ENCODE results near the gene PRKX. TPM values are rescaled to one million over a fixed set of nuclear protein-coding genes. Genes with fewer than 3 reads are reported as not detected.
A peak's percentile ranks its signal among the peaks of the same experiment; 100 is the strongest.

Gene PRKX
- total RNA-seq (2021; fragmentation: NEBNext Ultra II Directional; extraction: Animal tissue kit (Norgen Biotek cat#: 25700)) = 55.3 and 60.7 TPM in 2 replicates
- 17.1 and 19.4 TPM in 2 replicates for polyA plus RNA-seq (2011; rRNA removed)
- polyA plus RNA-seq (2011; cell fraction: cytosol; rRNA removed) = 23.7 TPM
- 41.6 TPM for polyA plus RNA-seq (2011; cell fraction: nucleus; rRNA removed)
- polyA plus RNA-seq (2012, experiment 1 of 2) = 25.7 to 36.1 TPM (median 33.8 TPM) in 4 replicates
- polyA plus RNA-seq (2012, experiment 2 of 2) = 5.2 TPM
- polyA plus RNA-seq (2013, experiment 1 of 2) = 40.3 TPM
- 34.1 TPM for polyA plus RNA-seq (2013, experiment 2 of 2)
- polyA minus RNA-seq (2011; rRNA and poly(A)+ RNA removed) = 41.8 and 45.0 TPM in 2 replicates
- 29.4 TPM for polyA minus RNA-seq (2011; cell fraction: cytosol; rRNA and poly(A)+ RNA removed)
- 46.9 TPM for polyA minus RNA-seq (2011; cell fraction: nucleus; rRNA and poly(A)+ RNA removed)
- long read RNA-seq, experiment 1, full-length matches to known transcripts = 1 of 38 reads
- long read RNA-seq, experiment 1, partial matches to known transcripts = 3 of 38 reads
- long read RNA-seq, experiment 1, other reads (novel, unspliced or antisense) = 34 of 38 reads
- long read RNA-seq, experiment 2, partial matches to known transcripts = 1 of 3 reads
- long read RNA-seq, experiment 2, other reads (novel, unspliced or antisense) = 2 of 3 reads

GRCh38 chrX:3713225-3713936, at the start of gene PRKX:
TSS of gene PRKX (minus strand) at chrX:3713649. CDS start at chrX:3713253, 396 bp downstream.
- Histone ChIP-seq H3K9me3 (ENCODE audit: insufficient read depth in 2 of 2, low read depth in 1 of 2, low read length in 1 of 2) (no peaks in the 10 kb centered on the region), H2BK12ac (ENCODE audit: low read depth, low read length) (no peak within 1 kb of the TSS), H4K8ac (ENCODE audit: extremely low read depth, insufficient read depth, low read length) (peak within 1 kb of the TSS; percentile 51), H3K4me2 (ENCODE audit: insufficient read depth in 1 of 2, low read depth in 2 of 2, low read length in 2 of 2) (peak within 1 kb of the TSS; percentile 69 to 94), H3K23ac (ENCODE audit: insufficient read length) (no peak within 1 kb of the TSS), H3K4me3 (ENCODE audit: extremely low read depth in 1 of 4, insufficient read depth in 2 of 4, low read depth in 3 of 4, low read length in 4 of 4) (peak within 1 kb of the TSS; percentile 59 to 81 (median 68)), H3K56ac (replicated peaks; ENCODE audit: insufficient read length, low read depth, low read length) (no peak within 1 kb of the TSS), H2AK5ac (ENCODE audit: low read depth, low read length) (no peak within 1 kb of the TSS), H4K91ac (replicated peaks; ENCODE audit: insufficient read length, low read length) (no peak within 1 kb of the TSS), H2AFZ (ENCODE audit: low read length) (no peak within 1 kb of the TSS), H2BK5ac (ENCODE audit: low read depth, low read length) (no peak within 1 kb of the TSS), H2BK120ac (replicated peaks; ENCODE audit: low read depth, low read length) (no peak within 1 kb of the TSS), H3K79me1 (ENCODE audit: low read depth, low read length) (no peaks in the 10 kb centered on the region; the same call in 1 of the 2 replicates), H3K14ac (ENCODE audit: insufficient read length) (no peak within 1 kb of the TSS), H2BK15ac (ENCODE audit: low read length) (no peak within 1 kb of the TSS), H3K27ac (ENCODE audit: low read depth, low read length) (no peak within 1 kb of the TSS), H3K18ac (ENCODE audit: extremely low read depth, low read length) (no peak within 1 kb of the TSS; the same call in none of the 2 replicates), H3K79me2 (ENCODE audit: control insufficient read depth in 1 of 2, insufficient read depth in 2 of 2, low read length in 2 of 2) (peaks cover 0 to 34% of the 10 kb centered on the region in 2 experiments; a peak in 2 of 4 replicates), H4K5ac (ENCODE audit: insufficient read length, low read depth, low read length) (no peak within 1 kb of the TSS), H3K23me2 (ENCODE audit: low read depth, low read length) (peaks cover 3% of the 10 kb centered on the region; the same call in 1 of the 2 replicates), H3K9ac (replicated peaks in 1 of 4; ENCODE audit: extremely low read depth in 1 of 4, low read depth in 3 of 4, low read length in 3 of 4) (peak within 1 kb of the TSS in 2 of 4 experiments; percentile 34 to 56; a peak in 4 of 7 replicates), H3K36me3 (ENCODE audit: control insufficient read depth in 2 of 4, insufficient read depth in 4 of 4, low read length in 3 of 4) (no peaks in the 10 kb centered on the region; a peak in 1 of 8 replicates), H4K20me1 (replicated peaks in 1 of 2; ENCODE audit: control insufficient read depth in 1 of 2, insufficient read depth in 2 of 2, low read length in 2 of 2) (peaks cover 0 to 3% of the 10 kb centered on the region in 2 experiments), H3K27me3 (replicated peaks in 1 of 4; ENCODE audit: control insufficient read depth in 3 of 4, extremely low read depth in 1 of 4, insufficient read depth in 3 of 4, low read length in 3 of 4) (peaks cover 0 to 6% (median 0%) of the 10 kb centered on the region in 4 experiments; a peak in 3 of 7 replicates), H3K4me1 (replicated peaks in 1 of 4; ENCODE audit: control insufficient read depth in 3 of 4, insufficient read depth in 4 of 4, low read length in 3 of 4) (peaks cover 0 to 3% (median 1%) of the 10 kb centered on the region in 4 experiments; a peak in 2 of 7 replicates), H3K4ac (replicated peaks; ENCODE audit: insufficient read length, low read depth, low read length) (no peak within 1 kb of the TSS), H2BK20ac (ENCODE audit: low read length) (no peak within 1 kb of the TSS)
- CTCF ChIA-PET (ENCODE audit: partially characterized antibody) = interaction anchor here (2.4 kb wide), 1 partner anchor 74 kb away, joined by 7 read pairs; no protein-coding TSS in a partner anchor
- WGBS, 2 experiments (ENCODE audit: extremely low coverage in 1 of 2, insufficient coverage in 1 of 2, insufficient read length in 1 of 2, insufficient replicate concordance in 2 of 2, low coverage in 1 of 2, low lambda C conversion rate in 2 of 2, missing lambda C conversion rate in 1 of 2) = no CpG with 5 or more reads among the region's 97 CpGs
- TF ChIP-seq RNF2 (IDR thresholded peaks at IDR 0.05; ENCODE audit: borderline replicate concordance, low read depth, low read length, missing control alignments, poor library complexity, severe bottlenecking) (no peak), SP1 (IDR thresholded peaks at IDR 0.05; ENCODE audit: low read depth, low read length) (no peak), POLR2A (IDR thresholded peaks at IDR 0.05; ENCODE audit: control extremely low read depth in 1 of 2, low read depth in 2 of 2, low read length in 2 of 2) (peak in 1 of 2 experiments; percentile 28; a peak in 1 of 3 replicates), YY1 (IDR thresholded peaks at IDR 0.05; ENCODE audit: low read depth, low read length) (no peak), PHF8 (conservative IDR thresholded peaks at IDR 0.05; ENCODE audit: low read depth, low read length) (peak; percentile 50; the same call in 1 of the 2 replicates), TAF1 (IDR thresholded peaks at IDR 0.05; ENCODE audit: low read depth, low read length) (0 out of 2 replicates have a peak, but pooled peaks have one; percentile 39), ASH2L (IDR thresholded peaks at IDR 0.05; ENCODE audit: low read length) (no peak), KDM4A (IDR thresholded peaks at IDR 0.05; ENCODE audit: low read depth, low read length, severe bottlenecking) (peak; percentile 44), MAX (IDR thresholded peaks at IDR 0.05) (peak; percentile 14; the same call in 1 of the 2 replicates)
- DNase-seq (ENCODE audit: low read depth in 1 of 2, low spot score in 2 of 2) (peak in 1 of 2 experiments; percentile 60), FAIRE-seq (no peak)
- POLR2A ChIA-PET (ENCODE audit: partially characterized antibody) = no interaction called here
